CD4-positive, alpha-beta T cell treated with Interleukin-4 for 4 hours (primary cell): Measurements from ENCODE around the gene PTPN2.
"Not testable (repeated sequence)": the region's sequence is repeated elsewhere in the genome, so short reads cannot be mapped to it uniquely, and the experiment has no call there.

ENCODE experiments used
- DNase-seq: peaks from one replicate; pipeline ENCODE4 v3.0.0-alpha.2; 2020

Gene PTPN2

GRCh38 chr18:12890964-12891363 lies 6.9 kb upstream of the PTPN2 start:
- DNase-seq = no peak

GRCh38 chr18:12886498-12887126 lies 2.6 kb upstream of the PTPN2 start:
- no peak for DNase-seq

- no peak for DNase-seq
Measured at GRCh38 chr18:12885500-12885899, 1.5 kb upstream of the PTPN2 start.

- DNase-seq = no peak
Measured at GRCh38 chr18:12884406-12885323, 628 bp upstream of the PTPN2 start.

- no peak for DNase-seq
Measured at GRCh38 chr18:12883372-12883683, 709 bp downstream of the PTPN2 start.

GRCh38 chr18:12882453-12883371 lies 1.3 kb downstream of the PTPN2 start:
- no peak for DNase-seq

- DNase-seq = no peak
Measured at GRCh38 chr18:12880541-12880910, 3.5 kb downstream of the PTPN2 start.

GRCh38 chr18:12879840-12880540 lies 4.0 kb downstream of the PTPN2 start:
- no peak for DNase-seq

- not testable (repeated sequence) for DNase-seq
Measured at GRCh38 chr18:12874992-12875391, 9.0 kb downstream of the PTPN2 start.

GRCh38 chr18:12873961-12874567 lies 10.0 kb downstream of the PTPN2 start:
- not testable (repeated sequence) for DNase-seq

- no peak for DNase-seq
Measured at GRCh38 chr18:12872408-12872807, 11.6 kb downstream of the PTPN2 start.

- DNase-seq = no peak
Measured at GRCh38 chr18:12868576-12868975, 15.5 kb downstream of the PTPN2 start.

GRCh38 chr18:12867441-12868123 lies 16.5 kb downstream of the PTPN2 start:
- no peak for DNase-seq

- DNase-seq = no peak
Measured at GRCh38 chr18:12863687-12864216, 20.3 kb downstream of the PTPN2 start.

GRCh38 chr18:12862874-12863482 lies 21.1 kb downstream of the PTPN2 start:
- DNase-seq = no peak

- no peak for DNase-seq
Measured at GRCh38 chr18:12862467-12862866, 21.6 kb downstream of the PTPN2 start.

GRCh38 chr18:12861637-12862036 lies 22.4 kb downstream of the PTPN2 start:
- no peak for DNase-seq

- DNase-seq = no peak
Measured at GRCh38 chr18:12860530-12860929, 23.5 kb downstream of the PTPN2 start.

- DNase-seq = no peak
Measured at GRCh38 chr18:12858991-12859390, 25.0 kb downstream of the PTPN2 start.

- DNase-seq = no peak
Measured at GRCh38 chr18:12857991-12858544, 26.0 kb downstream of the PTPN2 start.
